ENCODE measurements around the gene NINJ2. TPM values are rescaled to one million over a fixed set of nuclear protein-coding genes. Genes with fewer than 3 reads are reported as not detected.

NINJ2 gene
- total RNA-seq, 3 donors from 2014 or later (not counting 1 experiment from before 2014, with no cell fraction given) = 3.1 to 6.6 (median 4.9) TPM

DNA sequence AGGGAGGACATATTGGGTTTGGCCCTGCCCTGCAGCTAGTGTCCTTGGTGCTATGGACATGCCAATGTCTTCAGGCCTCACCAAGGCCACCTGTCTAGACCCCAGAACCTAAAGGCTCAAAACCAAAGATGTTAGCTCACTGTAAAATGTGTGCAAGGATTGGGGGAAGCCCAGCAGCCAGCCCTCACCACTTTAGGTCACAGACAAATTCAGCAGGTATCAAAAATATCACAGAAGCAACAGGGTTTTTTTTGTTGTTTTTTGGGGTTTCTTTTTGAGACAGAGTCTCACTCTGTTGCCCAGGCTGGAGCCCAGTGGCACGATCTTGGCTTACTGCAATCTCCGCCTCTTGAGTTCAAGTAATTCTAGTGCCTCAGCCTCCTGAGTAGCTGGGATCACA, 29.0 kb upstream of the NINJ2 start:
- Histone ChIP-seq H3K4me3 (ENCODE audit: low read length) (no peak overlapping the region), H3K36me3 (ENCODE audit: control insufficient read depth, insufficient read depth, low read length) (no peaks in the 10 kb centered on the region), H3K27ac (ENCODE audit: low read length) (no peak overlapping the region), H3K27me3 (ENCODE audit: control insufficient read depth, insufficient read depth, low read length) (no peaks in the 10 kb centered on the region), H3K9me3 (ENCODE audit: control insufficient read depth, insufficient read depth, low read length) (no peaks in the 10 kb centered on the region), H3K4me1 (ENCODE audit: control insufficient read depth, insufficient read depth, low read length) (no peaks in the 10 kb centered on the region)
- intact Hi-C loops (cut with micrococcal nuclease) = no loop called here
- DNase-seq = no peak
- no peaks in the 10 kb centered on the region for H3K36me3 Mint-ChIP-seq
- no peak overlapping the region for H3K27ac Mint-ChIP-seq
- H3K4me1 Mint-ChIP-seq = peaks cover 2% of the 10 kb centered on the region in 2 donors
- no peaks in the 10 kb centered on the region for H3K9me3 Mint-ChIP-seq
- H3K4me3 Mint-ChIP-seq = no peak overlapping the region
- TF ChIP-seq, protein P1, sequence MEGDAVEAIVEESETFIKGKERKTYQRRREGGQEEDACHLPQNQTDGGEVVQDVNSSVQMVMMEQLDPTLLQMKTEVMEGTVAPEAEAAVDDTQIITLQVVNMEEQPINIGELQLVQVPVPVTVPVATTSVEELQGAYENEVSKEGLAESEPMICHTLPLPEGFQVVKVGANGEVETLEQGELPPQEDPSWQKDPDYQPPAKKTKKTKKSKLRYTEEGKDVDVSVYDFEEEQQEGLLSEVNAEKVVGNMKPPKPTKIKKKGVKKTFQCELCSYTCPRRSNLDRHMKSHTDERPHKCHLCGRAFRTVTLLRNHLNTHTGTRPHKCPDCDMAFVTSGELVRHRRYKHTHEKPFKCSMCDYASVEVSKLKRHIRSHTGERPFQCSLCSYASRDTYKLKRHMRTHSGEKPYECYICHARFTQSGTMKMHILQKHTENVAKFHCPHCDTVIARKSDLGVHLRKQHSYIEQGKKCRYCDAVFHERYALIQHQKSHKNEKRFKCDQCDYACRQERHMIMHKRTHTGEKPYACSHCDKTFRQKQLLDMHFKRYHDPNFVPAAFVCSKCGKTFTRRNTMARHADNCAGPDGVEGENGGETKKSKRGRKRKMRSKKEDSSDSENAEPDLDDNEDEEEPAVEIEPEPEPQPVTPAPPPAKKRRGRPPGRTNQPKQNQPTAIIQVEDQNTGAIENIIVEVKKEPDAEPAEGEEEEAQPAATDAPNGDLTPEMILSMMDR (IDR thresholded peaks at IDR 0.05) = no peak
- 81% methylated on average over 2 of the region's 2 CpGs for WGBS (ENCODE audit: insufficient coverage)
- no peaks in the 10 kb centered on the region for H3K27me3 Mint-ChIP-seq (ENCODE audit: low read depth in 2 of 2)
- no peak for ATAC-seq

DNA sequence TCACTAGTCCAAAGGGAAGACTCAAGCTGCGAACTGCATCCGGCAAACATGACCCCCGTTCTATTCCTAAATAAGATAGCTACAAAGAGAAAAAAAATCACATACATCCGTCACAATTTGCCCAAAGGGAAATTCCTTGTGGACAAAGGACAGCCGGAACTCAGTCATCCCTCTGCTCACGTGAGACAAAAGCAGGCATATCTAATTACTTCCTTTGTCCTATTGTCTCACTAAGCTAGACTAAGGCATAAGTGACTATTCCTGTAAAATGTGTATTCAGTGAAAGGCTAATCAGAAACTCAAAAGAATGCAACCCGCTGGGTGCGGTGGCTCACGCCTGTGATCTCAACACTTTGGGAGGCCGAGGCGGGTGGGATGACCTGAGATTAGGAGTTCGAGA, 27.2 kb upstream of the NINJ2 start:
- Histone ChIP-seq H3K36me3 (ENCODE audit: control insufficient read depth, insufficient read depth, low read length) (no peaks in the 10 kb centered on the region), H3K4me1 (ENCODE audit: control insufficient read depth, insufficient read depth, low read length) (peaks cover 10% of the 10 kb centered on the region), H3K9me3 (ENCODE audit: control insufficient read depth, insufficient read depth, low read length) (no peaks in the 10 kb centered on the region), H3K27me3 (ENCODE audit: control insufficient read depth, insufficient read depth, low read length) (no peaks in the 10 kb centered on the region), H3K4me3 (ENCODE audit: low read length) (no peak overlapping the region), H3K27ac (ENCODE audit: low read length) (no peak overlapping the region)
- Mint-ChIP-seq H3K27ac (no peak overlapping the region), H3K4me3 (no peak overlapping the region), H3K36me3 (no peaks in the 10 kb centered on the region), H3K27me3 (ENCODE audit: low read depth in 2 of 2) (no peaks in the 10 kb centered on the region), H3K4me1 (peaks cover 2 to 13% of the 10 kb centered on the region in 2 donors), H3K9me3 (no peaks in the 10 kb centered on the region)
- ATAC-seq (no peak), DNase-seq (no peak)
- 95% methylated on average over 12 of the region's 12 CpGs for WGBS (ENCODE audit: insufficient coverage)
- TF ChIP-seq, protein P1 (IDR thresholded peaks at IDR 0.05) = no peak
- intact Hi-C loops (cut with micrococcal nuclease) = no loop called here

DNA sequence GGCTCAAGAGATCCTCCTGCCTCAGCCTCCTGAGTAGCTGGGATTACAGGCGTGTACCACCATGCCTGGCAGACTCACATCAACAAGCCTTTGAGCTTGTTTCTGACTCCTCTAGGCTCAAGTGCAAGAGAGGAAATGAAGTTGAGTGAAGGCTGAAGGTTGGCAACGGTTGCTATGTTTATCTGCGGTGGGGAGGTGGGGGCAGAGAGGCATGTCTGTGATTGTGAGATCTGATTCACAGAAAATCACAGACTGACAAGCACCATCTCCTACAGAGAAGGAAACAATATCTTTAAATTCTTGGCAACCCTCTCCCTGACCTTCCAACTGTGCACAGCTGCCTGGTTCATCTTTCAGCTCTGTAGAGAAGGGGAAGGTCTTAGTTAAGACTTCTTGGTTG, 22.1 kb upstream of the NINJ2 start:
- H3K4me1 ChIP-seq (ENCODE audit: control insufficient read depth, insufficient read depth, low read length) = peaks cover 28% of the 10 kb centered on the region
- no peaks in the 10 kb centered on the region for H3K9me3 ChIP-seq (ENCODE audit: control insufficient read depth, insufficient read depth, low read length)
- intact Hi-C loops (cut with micrococcal nuclease) = loop anchor here (1.0 to 5.0 kb wide), 2 partner anchors 43 to 67 kb away; partner anchors contain the start of gene WNK1
- peak; percentile 88 to 98 (median 93) for ATAC-seq
- no peaks in the 10 kb centered on the region for H3K9me3 Mint-ChIP-seq
- no peaks in the 10 kb centered on the region for H3K27me3 ChIP-seq (ENCODE audit: control insufficient read depth, insufficient read depth, low read length)
- DNase-seq = peak; percentile 78 to 95
- H3K36me3 ChIP-seq (ENCODE audit: control insufficient read depth, insufficient read depth, low read length) = no peaks in the 10 kb centered on the region
- no peaks in the 10 kb centered on the region for H3K27me3 Mint-ChIP-seq (ENCODE audit: low read depth in 2 of 2)
- H3K36me3 Mint-ChIP-seq = no peaks in the 10 kb centered on the region
- peak overlapping the region; percentile 87 to 96 for H3K27ac Mint-ChIP-seq
- TF ChIP-seq, protein P1 (IDR thresholded peaks at IDR 0.05) = no peak
- peaks cover 19 to 30% of the 10 kb centered on the region in 2 donors for H3K4me1 Mint-ChIP-seq
- 17% methylated on average over 1 of the region's 3 CpGs for WGBS (ENCODE audit: insufficient coverage)
- H3K4me3 Mint-ChIP-seq = peak overlapping the region; percentile 59
- peak overlapping the region; percentile 88 for H3K27ac ChIP-seq (ENCODE audit: low read length)
- H3K4me3 ChIP-seq (ENCODE audit: low read length) = no peak overlapping the region

DNA sequence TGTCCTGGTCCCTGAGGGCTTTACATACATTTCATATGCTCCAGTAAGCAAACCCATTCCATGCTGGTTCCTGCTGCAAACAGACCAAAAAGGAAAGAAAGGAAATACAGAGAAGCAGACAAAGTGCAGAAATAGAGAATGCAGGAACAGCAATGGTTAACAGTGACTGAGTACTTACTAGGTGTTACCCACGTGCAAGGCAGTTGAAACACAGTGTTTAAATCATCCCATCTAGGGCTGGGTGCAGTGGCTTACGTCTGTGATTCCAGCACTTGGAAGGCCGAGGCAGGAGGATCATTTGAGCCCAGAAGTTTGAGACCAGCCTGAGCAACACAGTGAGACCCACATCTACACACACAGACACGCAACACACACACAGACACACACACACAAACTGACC, 21.2 kb upstream of the NINJ2 start:
- H3K27ac Mint-ChIP-seq = peak overlapping the region; percentile 87 to 96
- intact Hi-C loops (cut with micrococcal nuclease) = no loop called here
- Histone ChIP-seq H3K36me3 (ENCODE audit: control insufficient read depth, insufficient read depth, low read length) (no peaks in the 10 kb centered on the region), H3K4me1 (ENCODE audit: control insufficient read depth, insufficient read depth, low read length) (peaks cover 28% of the 10 kb centered on the region), H3K9me3 (ENCODE audit: control insufficient read depth, insufficient read depth, low read length) (no peaks in the 10 kb centered on the region), H3K4me3 (ENCODE audit: low read length) (no peak overlapping the region), H3K27ac (ENCODE audit: low read length) (peak overlapping the region; percentile 88), H3K27me3 (ENCODE audit: control insufficient read depth, insufficient read depth, low read length) (no peaks in the 10 kb centered on the region)
- H3K4me1 Mint-ChIP-seq = peaks cover 19 to 30% of the 10 kb centered on the region in 2 donors
- no peaks in the 10 kb centered on the region for H3K36me3 Mint-ChIP-seq
- no peaks in the 10 kb centered on the region for H3K27me3 Mint-ChIP-seq (ENCODE audit: low read depth in 2 of 2)
- peak overlapping the region; percentile 43 for H3K4me3 Mint-ChIP-seq
- no peaks in the 10 kb centered on the region for H3K9me3 Mint-ChIP-seq
- peak in 1 of 2 donors; percentile 52 for DNase-seq
- 50% methylated on average over 4 of the region's 4 CpGs for WGBS (ENCODE audit: insufficient coverage)
- TF ChIP-seq, protein P1 (IDR thresholded peaks at IDR 0.05) = no peak
- ATAC-seq = peak in 2 of 3 donors; percentile 37
